ENCODE measurements around the gene RFT1. TPM values are rescaled to one million over a fixed set of nuclear protein-coding genes. Genes with fewer than 3 reads are reported as not detected.

RFT1 gene
- total RNA-seq, 2 donors from 2014 or later, result 29.3 to 35.2 TPM

DNA sequence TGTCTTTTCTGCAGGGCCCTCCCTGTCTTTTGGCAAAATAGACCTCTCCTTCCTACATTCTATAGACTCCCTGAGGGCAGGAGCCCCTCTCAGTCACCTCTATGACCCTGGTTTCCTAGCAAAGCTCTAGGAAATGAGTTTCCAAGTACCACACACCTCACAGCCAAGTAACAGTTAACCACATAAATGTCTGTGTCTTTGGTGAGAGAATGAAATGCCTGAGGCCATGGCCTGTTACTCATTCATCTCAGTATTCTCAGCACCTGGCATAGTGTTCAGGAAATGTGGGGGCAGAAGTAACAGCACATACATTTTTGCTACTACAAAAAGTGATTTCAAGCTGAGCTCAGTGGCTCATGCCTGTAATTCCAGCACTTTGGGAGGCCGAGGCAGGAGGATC is 21.0 kb downstream of the RFT1 start:
- Histone ChIP-seq H3K27me3 (ENCODE audit: control insufficient read depth, insufficient read depth, low read length, poor library complexity, severe bottlenecking) (no peaks in the 10 kb centered on the region), H3K9me3 (ENCODE audit: control insufficient read depth, low read length) (no peaks in the 10 kb centered on the region), H3K4me3 (ENCODE audit: low read length) (no peak overlapping the region), H3K9ac (ENCODE audit: extremely low read depth, low read length, poor library complexity, severe bottlenecking) (no peak overlapping the region), H3K27ac (ENCODE audit: low read depth, low read length) (no peak overlapping the region), H3K36me3 (ENCODE audit: control insufficient read depth, insufficient read depth, low read length) (peaks cover 30% of the 10 kb centered on the region), H3K4me1 (ENCODE audit: control insufficient read depth, insufficient read depth, low read length) (peaks cover 3% of the 10 kb centered on the region)
- Mint-ChIP-seq H3K4me3 (no peak overlapping the region), H3K4me1 (no peaks in the 10 kb centered on the region), H3K36me3 (ENCODE audit: low read depth) (peaks cover 22% of the 10 kb centered on the region), H3K27ac (peak overlapping the region; percentile 26), H3K9me3 (no peaks in the 10 kb centered on the region), H3K27me3 (ENCODE audit: insufficient read depth) (no peaks in the 10 kb centered on the region)
- TF ChIP-seq, protein P1, sequence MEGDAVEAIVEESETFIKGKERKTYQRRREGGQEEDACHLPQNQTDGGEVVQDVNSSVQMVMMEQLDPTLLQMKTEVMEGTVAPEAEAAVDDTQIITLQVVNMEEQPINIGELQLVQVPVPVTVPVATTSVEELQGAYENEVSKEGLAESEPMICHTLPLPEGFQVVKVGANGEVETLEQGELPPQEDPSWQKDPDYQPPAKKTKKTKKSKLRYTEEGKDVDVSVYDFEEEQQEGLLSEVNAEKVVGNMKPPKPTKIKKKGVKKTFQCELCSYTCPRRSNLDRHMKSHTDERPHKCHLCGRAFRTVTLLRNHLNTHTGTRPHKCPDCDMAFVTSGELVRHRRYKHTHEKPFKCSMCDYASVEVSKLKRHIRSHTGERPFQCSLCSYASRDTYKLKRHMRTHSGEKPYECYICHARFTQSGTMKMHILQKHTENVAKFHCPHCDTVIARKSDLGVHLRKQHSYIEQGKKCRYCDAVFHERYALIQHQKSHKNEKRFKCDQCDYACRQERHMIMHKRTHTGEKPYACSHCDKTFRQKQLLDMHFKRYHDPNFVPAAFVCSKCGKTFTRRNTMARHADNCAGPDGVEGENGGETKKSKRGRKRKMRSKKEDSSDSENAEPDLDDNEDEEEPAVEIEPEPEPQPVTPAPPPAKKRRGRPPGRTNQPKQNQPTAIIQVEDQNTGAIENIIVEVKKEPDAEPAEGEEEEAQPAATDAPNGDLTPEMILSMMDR (conservative IDR thresholded peaks at IDR 0.05), result no peak
- DNase-seq, result no peak
- WGBS, 2 experiments (ENCODE audit: insufficient coverage in 1 of 2, insufficient read length in 1 of 2), result 98% methylated on average over 1 of the region's 1 CpG; no CpG with 5 or more reads in 1 of the 2 experiments

DNA sequence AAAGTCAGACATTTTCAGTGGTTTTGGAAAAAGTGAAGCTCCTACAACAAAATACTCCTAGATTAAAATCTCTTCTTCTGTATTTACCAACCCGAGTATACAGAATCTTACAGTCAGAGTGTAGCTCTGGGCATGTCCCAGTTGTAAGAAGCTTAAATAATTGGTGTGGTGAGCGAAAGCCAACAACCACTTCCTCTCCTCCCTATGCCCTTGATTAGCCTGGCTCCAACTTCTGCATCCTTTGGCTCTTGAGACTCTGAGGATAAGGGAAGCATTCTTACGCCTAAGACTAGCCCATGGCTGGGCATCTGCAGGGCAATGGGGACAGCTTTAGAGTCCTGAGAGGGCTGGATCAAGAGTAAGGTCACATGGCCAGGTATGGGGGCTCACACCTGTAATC is 25.5 kb downstream of the RFT1 start:
- Mint-ChIP-seq H3K4me1 (peaks cover 21% of the 10 kb centered on the region), H3K36me3 (ENCODE audit: low read depth) (peaks cover 32% of the 10 kb centered on the region), H3K9me3 (no peaks in the 10 kb centered on the region), H3K27ac (no peak overlapping the region), H3K4me3 (no peak overlapping the region), H3K27me3 (ENCODE audit: insufficient read depth) (no peaks in the 10 kb centered on the region)
- 67 to 100% methylated on average over 1 to 3 of the region's 3 CpGs for WGBS, 2 experiments (ENCODE audit: insufficient coverage in 1 of 2, insufficient read length in 1 of 2)
- DNase-seq, result no peak
- TF ChIP-seq, protein P1 (conservative IDR thresholded peaks at IDR 0.05), result no peak
- Histone ChIP-seq H3K4me1 (ENCODE audit: control insufficient read depth, insufficient read depth, low read length) (no peaks in the 10 kb centered on the region), H3K36me3 (ENCODE audit: control insufficient read depth, insufficient read depth, low read length) (peaks cover 24% of the 10 kb centered on the region), H3K4me3 (ENCODE audit: low read length) (no peak overlapping the region), H3K27ac (ENCODE audit: low read depth, low read length) (no peak overlapping the region), H3K9ac (ENCODE audit: extremely low read depth, low read length, poor library complexity, severe bottlenecking) (no peak overlapping the region), H3K27me3 (ENCODE audit: control insufficient read depth, insufficient read depth, low read length, poor library complexity, severe bottlenecking) (no peaks in the 10 kb centered on the region), H3K9me3 (ENCODE audit: control insufficient read depth, low read length) (no peaks in the 10 kb centered on the region)

DNA sequence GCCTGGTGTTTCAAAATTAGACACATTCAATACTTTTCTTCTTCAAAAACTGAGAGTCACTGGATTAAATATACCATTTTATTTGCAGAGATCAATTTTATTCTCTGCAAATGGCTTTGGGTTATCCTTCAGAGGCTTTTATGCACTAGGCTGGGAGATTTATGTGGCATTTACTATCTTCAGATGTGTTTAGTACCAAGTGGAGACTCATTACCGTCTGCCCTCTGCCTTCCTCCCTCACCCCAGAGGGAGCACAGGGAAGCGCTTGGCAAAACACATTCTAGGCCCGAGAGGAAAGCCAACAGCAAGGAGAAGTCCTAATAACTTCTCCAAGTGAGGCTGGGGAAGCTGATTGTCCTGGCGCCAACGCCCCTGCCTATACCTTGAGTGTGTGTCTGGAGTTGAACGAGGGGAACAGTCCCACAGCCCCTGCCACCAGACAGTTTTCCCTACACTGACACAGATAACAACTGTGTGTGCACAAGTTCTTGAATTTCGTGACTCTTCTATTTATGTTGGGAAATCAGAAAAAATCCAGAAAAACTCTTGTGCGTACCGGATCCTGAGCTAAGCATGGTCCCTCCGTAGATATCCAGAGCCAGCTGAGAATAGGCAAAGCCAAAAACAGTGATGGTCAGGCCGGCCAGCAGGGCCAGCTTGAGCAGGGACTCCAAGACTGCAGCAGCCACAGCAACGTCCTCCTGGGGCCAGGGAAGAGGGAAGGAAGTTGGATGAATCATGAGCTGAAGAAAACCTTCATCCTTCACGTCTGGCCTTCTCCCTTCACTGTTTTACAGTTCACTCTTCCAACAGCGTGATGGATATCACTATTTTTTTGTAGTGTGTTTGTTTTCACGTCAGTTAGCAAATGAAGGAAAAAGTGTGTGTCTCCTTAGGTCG is 26.6 kb downstream of the RFT1 start:
- Histone ChIP-seq H3K9ac (ENCODE audit: extremely low read depth, low read length, poor library complexity, severe bottlenecking) (no peak overlapping the region), H3K27me3 (ENCODE audit: control insufficient read depth, insufficient read depth, low read length, poor library complexity, severe bottlenecking) (no peaks in the 10 kb centered on the region), H3K4me1 (ENCODE audit: control insufficient read depth, insufficient read depth, low read length) (no peaks in the 10 kb centered on the region), H3K27ac (ENCODE audit: low read depth, low read length) (no peak overlapping the region), H3K36me3 (ENCODE audit: control insufficient read depth, insufficient read depth, low read length) (peaks cover 13% of the 10 kb centered on the region), H3K4me3 (ENCODE audit: low read length) (no peak overlapping the region), H3K9me3 (ENCODE audit: control insufficient read depth, low read length) (no peaks in the 10 kb centered on the region)
- Mint-ChIP-seq H3K4me3 (peak overlapping the region; percentile 5), H3K27me3 (ENCODE audit: insufficient read depth) (no peaks in the 10 kb centered on the region), H3K36me3 (ENCODE audit: low read depth) (peaks cover 29% of the 10 kb centered on the region), H3K4me1 (peaks cover 21% of the 10 kb centered on the region), H3K27ac (no peak overlapping the region), H3K9me3 (no peaks in the 10 kb centered on the region)
- no peak for DNase-seq
- TF ChIP-seq, protein P1 (conservative IDR thresholded peaks at IDR 0.05), result no peak
- WGBS, 2 experiments (ENCODE audit: insufficient coverage in 1 of 2, insufficient read length in 1 of 2), result 93 to 95% methylated on average over 15 to 16 of the region's 16 CpGs
